Right kidney (tissue), 1 donor: ENCODE results near the gene LILRA6.
"Not testable (repeated sequence)": the region's sequence is repeated elsewhere in the genome, so short reads cannot be mapped to it uniquely, and the experiment has no call there.

ENCODE experiments used
- DNase-seq: peaks from one replicate; pipeline ENCODE4 v3.0.0-alpha.2; 2016

Gene LILRA6

GRCh38 chr19:54231077-54231931 lies 11.3 kb downstream of the LILRA6 start:
- peak; percentile 61 for DNase-seq

- DNase-seq: no peak
These were observed 12.6 kb downstream of the LILRA6 start for GRCh38 chr19:54230031-54230430.

- no peak for DNase-seq
These were observed 13.4 kb downstream of the LILRA6 start for GRCh38 chr19:54229146-54229545.

DNA sequence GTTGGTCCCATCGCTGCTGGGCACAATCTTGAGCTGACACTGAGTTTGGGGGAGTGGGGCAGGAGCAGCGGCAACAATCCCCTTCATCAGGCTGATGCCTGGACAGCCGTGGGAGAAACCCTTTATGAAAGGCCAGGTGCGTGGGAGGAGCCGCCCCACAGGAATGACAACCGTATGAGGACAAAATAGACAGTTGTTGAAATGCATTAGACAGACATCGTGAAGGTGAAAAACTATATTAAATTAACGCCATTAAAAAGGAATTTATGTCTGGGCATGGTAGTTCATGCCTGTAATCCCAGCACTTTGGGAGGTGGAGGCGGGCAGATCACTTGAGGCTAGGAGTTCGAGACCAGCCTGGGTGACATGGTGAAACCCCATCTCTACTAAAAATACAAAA lies 18.0 kb downstream of the LILRA6 start:
- DNase-seq: not testable (repeated sequence)

DNA sequence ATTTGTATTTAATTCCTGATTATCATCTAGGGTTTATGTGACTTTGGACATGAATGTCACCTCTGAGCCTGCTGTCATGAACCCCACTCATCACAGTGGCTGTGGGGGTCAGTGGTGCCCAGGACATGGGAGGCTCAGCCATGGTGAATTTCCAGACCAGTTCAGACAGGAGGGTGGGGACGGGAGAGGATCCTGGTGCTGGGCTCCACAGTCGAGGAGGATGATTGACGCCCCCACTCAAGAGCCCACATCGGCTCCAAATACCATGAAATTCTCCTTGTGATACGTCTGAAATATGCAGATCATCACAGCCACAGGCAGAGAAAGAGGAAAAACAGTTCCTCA lies 18.7 kb downstream of the LILRA6 start:
- DNase-seq: not testable (repeated sequence)

GRCh38 chr19:54223277-54223936 lies 19.2 kb downstream of the LILRA6 start:
- not testable (repeated sequence) for DNase-seq

- not testable (repeated sequence) for DNase-seq
These were observed 19.9 kb downstream of the LILRA6 start, which contains the start of gene LILRB3 for GRCh38 chr19:54222474-54223276. Gene LILRB3, minus strand, starts transcription at chr19:54223007. Its CDS starts 31 bp downstream, at chr19:54222976.

- DNase-seq: not testable (repeated sequence)
These were observed 20.6 kb downstream of the LILRA6 start for GRCh38 chr19:54221947-54222346.

DNA sequence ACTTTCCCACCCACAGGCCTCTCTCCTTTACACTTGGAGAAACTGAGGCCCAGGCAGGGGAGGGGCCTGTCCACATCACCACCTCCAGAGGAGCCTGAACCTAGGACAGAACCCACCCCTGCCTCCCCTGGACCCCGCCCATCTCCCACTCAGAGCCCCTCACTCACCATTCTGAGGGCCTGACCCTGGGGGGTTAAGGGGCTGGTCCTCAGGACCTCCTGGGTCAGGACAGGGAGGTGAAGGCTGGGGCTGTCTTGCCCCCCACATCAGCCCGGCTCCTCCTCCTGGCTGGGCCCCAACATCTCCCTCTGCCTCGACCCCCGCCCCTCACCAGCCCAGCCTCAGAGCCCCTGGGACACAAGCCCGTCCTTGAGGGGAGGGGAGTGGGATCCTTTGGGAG lies 22.9 kb downstream of the LILRA6 start:
- DNase-seq: not testable (repeated sequence)

DNA sequence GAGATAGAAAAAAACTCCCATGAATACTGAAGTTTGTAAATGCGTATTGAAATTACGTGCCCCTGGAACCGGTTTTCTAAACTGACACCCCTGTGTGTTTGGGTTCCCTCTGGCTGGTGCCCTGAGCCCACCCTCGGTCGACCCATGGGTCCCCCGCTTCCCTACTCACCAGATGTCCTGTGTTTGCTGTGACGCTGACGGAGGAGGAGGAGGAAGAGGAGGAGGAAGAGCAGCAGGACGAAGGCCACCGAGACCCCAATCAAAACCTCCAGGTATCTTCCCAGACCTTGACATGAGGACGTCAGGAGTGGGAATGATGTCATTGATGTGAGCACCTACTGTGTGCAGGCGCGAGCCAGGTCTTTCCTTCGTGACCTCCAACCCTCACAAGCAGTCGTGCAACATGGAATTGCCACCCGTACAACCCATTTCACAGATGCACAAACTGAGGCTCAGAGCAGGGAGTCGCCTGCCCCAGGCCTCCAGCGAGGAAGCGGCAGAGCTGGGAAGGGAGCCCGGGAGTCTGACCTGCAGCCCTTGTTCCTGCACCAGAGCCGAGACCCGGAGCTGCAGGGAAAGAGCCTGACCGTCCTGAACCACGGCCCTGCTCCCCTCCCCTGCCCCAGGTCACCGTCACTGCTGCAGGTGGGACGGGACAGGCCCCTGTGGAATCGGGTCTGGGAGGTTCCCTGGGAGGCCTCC lies 23.5 kb downstream of the LILRA6 start:
- DNase-seq: no peak

DNA sequence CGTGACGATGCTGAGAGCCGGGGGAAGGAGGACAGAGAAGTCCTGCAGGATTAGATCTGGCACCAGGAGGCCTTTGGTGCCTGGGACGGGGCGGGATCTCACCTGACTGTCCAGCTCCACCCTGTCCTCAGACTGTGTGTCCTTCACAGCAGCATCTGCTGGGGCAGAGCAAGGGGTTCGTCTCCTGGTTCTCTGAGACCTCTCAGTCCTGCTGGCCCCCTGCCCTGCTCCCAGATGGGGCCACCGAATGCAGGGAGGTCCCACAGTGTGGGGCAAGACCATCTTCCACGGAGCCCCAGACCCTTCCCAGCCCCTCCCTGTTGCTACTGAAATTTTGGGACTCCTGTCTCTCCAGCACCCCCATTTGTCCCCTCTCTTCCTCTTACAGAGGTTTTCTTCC lies 24.3 kb downstream of the LILRA6 start:
- no peak for DNase-seq

DNA sequence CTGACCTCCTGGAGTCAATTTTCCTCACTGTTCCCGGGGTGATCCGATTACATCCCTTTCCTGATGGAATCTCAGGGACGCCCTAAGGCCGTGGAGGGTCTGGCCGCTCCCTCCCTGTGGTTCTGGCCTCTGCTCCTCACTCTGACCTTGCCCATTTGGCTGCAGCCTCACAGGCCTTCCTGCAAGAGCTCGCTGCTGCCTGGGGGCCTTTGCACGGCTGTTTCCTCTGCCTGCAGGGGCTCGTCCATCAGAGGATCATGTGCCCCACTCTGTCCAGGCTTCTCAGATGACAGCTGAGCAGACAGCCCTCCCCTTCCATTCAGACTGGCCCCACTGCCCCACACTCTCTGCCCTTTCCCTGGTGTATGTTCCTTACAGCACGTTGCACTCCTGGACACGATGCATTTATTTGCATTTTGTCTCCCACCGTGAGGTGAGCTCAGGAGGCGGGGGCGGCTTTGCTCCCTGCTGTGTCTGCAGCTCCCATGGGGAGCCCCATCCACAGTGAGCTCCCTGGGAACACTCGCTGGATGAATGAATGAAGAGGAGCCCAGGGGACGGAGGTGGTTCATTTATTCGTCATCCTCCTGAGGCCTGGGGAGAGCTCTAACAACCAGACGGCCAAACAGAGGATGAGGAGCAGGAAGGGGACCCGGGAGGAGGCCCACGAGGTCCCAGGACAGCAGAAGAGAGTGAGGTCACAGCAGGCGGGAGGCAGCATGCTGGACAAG lies 24.9 kb downstream of the LILRA6 start:
- DNase-seq: not testable (repeated sequence)

DNA sequence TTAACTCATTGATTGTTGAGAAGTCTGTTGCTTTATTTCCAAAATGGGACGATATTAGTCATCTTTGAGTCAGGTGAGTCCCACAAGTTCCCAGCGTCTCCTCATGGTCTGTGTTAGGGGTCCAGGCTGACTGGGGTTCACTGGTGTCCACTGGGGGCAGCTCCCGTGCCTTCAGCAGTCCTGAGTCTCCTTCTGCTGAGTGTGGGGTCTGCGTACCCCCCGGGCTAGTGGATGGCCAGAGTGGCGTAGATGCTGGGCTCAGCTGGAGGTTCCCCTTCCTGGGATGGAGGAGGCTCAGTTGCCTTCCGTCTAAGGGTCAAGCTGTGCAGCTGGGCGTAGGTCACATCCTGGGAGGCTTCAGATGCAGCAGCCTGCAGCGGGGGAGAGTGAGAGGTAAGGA lies 25.7 kb downstream of the LILRA6 start:
- no peak for DNase-seq

- not testable (repeated sequence) for DNase-seq
These were observed 27.9 kb downstream of the LILRA6 start for GRCh38 chr19:54214734-54215133.

DNA sequence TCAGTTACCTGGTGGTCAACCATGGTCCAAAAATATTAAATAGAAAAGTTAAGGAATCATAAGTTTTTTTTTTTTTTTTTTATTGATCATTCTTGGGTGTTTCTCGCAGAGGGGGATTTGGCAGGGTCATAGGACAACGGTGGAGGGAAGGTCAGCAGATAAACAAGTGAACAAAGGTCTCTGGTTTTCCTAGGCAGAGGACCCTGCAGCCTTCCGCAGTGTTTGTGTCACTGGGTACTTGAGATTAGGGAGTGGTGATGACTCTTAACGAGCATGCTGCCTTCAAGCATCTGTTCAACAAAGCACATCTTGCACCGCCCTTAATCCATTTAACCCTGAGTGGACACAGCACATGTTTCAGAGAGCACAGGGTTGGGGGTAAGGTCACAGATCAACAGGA lies 28.4 kb downstream of the LILRA6 start:
- DNase-seq: not testable (repeated sequence)

DNA sequence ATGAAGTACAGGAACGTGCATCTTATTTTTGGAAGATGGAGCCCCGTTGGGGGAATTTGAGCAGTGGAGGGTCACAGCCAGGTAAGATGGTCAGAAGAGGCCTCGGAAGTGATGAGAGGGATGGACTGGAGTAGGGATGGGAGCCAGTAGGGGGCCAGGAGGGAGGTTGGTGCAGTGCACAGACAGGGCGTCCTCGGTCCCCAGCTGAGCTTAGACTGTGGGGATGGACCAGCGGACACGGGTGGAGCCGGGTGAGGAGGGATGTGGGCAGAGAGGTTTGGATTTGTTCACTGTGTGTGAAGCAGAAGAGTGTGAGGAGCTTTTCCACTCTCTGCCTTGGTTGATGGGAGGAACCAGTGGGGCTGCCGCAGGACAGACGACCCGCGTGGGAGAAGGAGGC lies 31.4 kb downstream of the LILRA6 start:
- no peak for DNase-seq

DNA sequence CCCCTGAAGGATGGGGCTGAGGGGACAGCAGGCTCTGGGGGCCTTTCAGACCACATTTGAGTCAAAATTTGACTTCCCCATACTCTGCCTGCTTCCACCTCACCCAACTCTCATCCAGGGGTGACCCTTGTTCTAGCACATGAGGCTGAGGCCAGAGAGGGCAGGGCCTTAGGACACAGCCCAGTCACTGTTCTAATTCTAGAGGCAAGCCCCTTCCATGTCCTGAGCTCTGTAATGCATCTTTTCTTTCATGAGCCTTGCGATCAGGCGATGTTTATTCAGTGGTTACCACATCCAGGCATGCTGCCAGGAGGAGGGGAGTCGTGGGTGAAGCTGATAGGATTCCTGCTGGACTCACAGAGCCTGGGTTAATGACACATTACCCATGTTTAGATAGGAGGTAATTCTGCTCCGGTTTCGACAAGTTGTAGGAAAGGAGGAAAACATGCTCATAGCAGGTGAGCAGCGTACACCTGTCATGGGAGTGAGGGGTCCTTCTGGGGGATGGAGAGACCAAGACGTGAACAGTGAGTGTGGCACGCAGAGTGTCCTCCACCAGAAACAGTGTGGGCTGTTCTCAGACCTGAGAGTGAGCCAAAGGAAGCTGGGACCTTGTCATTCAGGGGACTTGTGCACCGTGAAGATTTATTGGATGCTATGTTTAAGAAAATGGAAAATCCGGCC lies 32.6 kb downstream of the LILRA6 start:
- DNase-seq: peak; percentile 53

DNA sequence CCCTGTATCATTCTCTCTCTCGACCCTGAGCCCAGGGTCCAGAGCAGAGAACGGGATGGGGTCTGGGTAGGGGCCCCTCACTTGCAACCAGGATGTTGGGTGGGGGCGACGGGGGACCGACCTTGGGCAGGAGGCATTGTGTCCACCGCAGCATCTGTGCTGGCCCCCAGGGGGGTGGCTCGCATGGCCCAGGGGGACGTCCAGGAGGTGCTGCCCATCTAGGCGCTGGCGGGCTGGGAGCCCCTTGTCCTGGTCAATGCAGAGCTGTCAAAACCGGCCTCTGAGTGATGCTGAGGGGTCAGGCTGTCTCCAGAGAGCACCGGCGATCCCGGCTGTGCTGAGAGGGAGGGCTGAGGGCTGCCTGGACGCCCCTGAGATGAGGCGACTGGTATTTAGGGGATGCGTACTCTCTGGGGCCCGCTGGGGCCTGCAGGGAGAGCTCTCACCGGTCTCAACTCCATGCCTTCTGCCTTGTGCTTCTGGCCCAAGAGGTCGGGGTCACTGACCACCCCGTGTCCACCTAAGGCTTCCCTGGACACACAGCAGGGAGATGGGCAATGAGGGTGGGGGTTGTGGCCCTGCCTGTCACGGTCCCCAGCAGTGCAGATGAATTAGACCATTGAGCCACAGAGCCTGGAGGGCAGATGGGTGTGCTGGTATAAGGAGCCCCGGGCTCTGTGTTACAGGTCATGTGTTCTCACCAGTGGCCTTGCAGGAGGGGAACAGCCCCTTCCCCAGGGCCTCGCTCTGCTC lies 33.4 kb downstream of the LILRA6 start:
- no peak for DNase-seq

DNA sequence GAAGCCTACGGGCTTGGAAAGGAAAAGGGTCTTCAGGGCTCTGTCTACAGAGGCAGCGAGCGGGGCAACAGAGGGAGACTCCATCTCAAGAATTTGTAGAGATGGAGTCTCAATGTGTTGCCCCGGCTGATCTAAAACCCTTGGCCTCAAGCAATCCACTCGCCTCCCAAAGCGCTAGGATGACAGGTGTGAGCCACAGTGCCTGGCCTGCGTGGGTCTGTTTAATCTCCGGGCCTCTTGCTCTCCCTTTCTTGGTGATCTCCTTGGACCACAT lies 33.9 kb downstream of the LILRA6 start:
- DNase-seq: no peak
